Panc1 (cell line): ENCODE measurements around the gene IBA57. TPM values are rescaled to one million over a fixed set of nuclear protein-coding genes. Genes with fewer than 3 reads are reported as not detected.

Experiments used
- ATAC-seq: fragments of 200-7000 bp; cut with Tn5 transposase; 2 replicates; pipeline ENCODE4 v1.9.1; 2020; ENCODE audit warnings: mild to moderate bottlenecking, moderate library complexity
- BruUV-seq: library from RNA; stranded (reverse); fragments of 400-500 nt; replicated peaks from 2 replicates; lab custom pipeline; 2021; lab: Mats Ljungman, UMichigan
- CTCF ChIA-PET: fragments of 300-600 bp; sonication (Branson Sonifier 250); formaldehyde crosslinking; loops from one replicate; lab custom pipeline; 2022; ENCODE audit warnings: antibody characterized with exemption; lab: Charles Lee
- POLR2A ChIA-PET: fragments of 300-600 bp; sonication (Branson Sonifier 250); formaldehyde crosslinking; loops from one replicate; lab custom pipeline; 2022; ENCODE audit warnings: antibody characterized with exemption; lab: Charles Lee
- DNase-seq: peaks from one replicate; pipeline ENCODE4 v3.0.0-alpha.2; 2010; ENCODE audit warnings: low read depth, low spot score
- H3K27ac ChIP-seq: 2 replicates; pipeline ENCODE4 v1.5.1; 2011; ENCODE audit warnings: mild to moderate bottlenecking, low read length, inconsistent platforms
- H3K27me3 ChIP-seq: fragments of 200-500 bp; sonication (Bioruptor generic); 2 replicates; pipeline ENCODE4 v1.6.0; 2014; ENCODE audit warnings: low read length, inconsistent platforms; ENCODE audit not compliant: control insufficient read depth, insufficient read depth
- H3K36me3 ChIP-seq: fragments of 200-500 bp; sonication (Bioruptor generic); 2 replicates; pipeline ENCODE4 v1.5.1; 2014; ENCODE audit warnings: inconsistent platforms, mild to moderate bottlenecking, low read length, moderate library complexity; ENCODE audit not compliant: control insufficient read depth, insufficient read depth
- H3K4me1 ChIP-seq: 2 replicates; pipeline ENCODE4 v1.5.1; 2011; ENCODE audit warnings: inconsistent platforms, mild to moderate bottlenecking, low read length, moderate library complexity; ENCODE audit not compliant: control insufficient read depth, insufficient read depth
- H3K4me3 ChIP-seq, 2 experiments: 2 replicates each; pipeline ENCODE4 v1.5.1; 2011 to 2012; ENCODE audit warnings: low read depth in 2 of 2, low read length in 2 of 2, mild to moderate bottlenecking in 2 of 2, inconsistent platforms in 1 of 2, moderate library complexity in 1 of 2
- H3K9me3 ChIP-seq: fragments of 200-500 bp; sonication (Bioruptor generic); 2 replicates; pipeline ENCODE4 v1.5.1; 2014; ENCODE audit warnings: low read depth, mild to moderate bottlenecking, inconsistent platforms, low read length, moderate library complexity; ENCODE audit not compliant: control insufficient read depth, insufficient read depth
- POLR2AphosphoS5 ChIP-seq: IDR thresholded peaks from 2 replicates; pipeline ENCODE4 v1.6.1; 2012; ENCODE audit warnings: mild to moderate bottlenecking, low read depth, low read length, moderate library complexity
- SIN3A ChIP-seq: IDR thresholded peaks from 2 replicates; pipeline ENCODE4 v1.6.1; 2012; ENCODE audit warnings: low read depth, mild to moderate bottlenecking, low read length, moderate library complexity, borderline replicate concordance; ENCODE audit not compliant: insufficient read depth
- TCF7L2 ChIP-seq: IDR thresholded peaks from 2 replicates; pipeline ENCODE4 v1.6.1; 2011; ENCODE audit warnings: mild to moderate bottlenecking, low read depth, low read length, inconsistent platforms
- in situ Hi-C: cut with HindIII; loops from 2 replicates; pipeline ENCODE4 v1.10.0; 2016; ENCODE audit warnings: low sequenced_read_pairs, low pct_unique_long_range_greater_than_20kb
- intact Hi-C: fragments of 100-400 bp; cut with micrococcal nuclease; formaldehyde crosslinking; loops from one replicate; pipeline ENCODE4 v1.10.0; 2022; ENCODE audit not compliant: unreplicated experiment
- total RNA-seq: library from RNA; stranded (reverse); gene quantifications from one replicate; pipeline ENCODE4 v1.2.1, GENCODE V29; 2021; ENCODE audit not compliant: unreplicated experiment
- TF ChIP-seq, protein P1 (sequence below), 2 experiments: IDR thresholded peaks; 2 replicates each; pipeline ENCODE4 v1.6.1; 2011 to 2012; ENCODE audit warnings: low read depth in 2 of 2, control low read depth in 1 of 2, low read length in 1 of 2, mild to moderate bottlenecking in 1 of 2, moderate library complexity in 1 of 2; ENCODE audit not compliant: insufficient read depth in 1 of 2
- TF ChIP-seq, protein P2 (sequence below): fragments of 450-650 bp; IDR thresholded peaks from 2 replicates; pipeline ENCODE4 v1.5.1; 2017; ENCODE audit warnings: mild to moderate bottlenecking

The IBA57 gene
- total RNA-seq, 1 experiment from 2014 or later: 11.3 TPM

DNA sequence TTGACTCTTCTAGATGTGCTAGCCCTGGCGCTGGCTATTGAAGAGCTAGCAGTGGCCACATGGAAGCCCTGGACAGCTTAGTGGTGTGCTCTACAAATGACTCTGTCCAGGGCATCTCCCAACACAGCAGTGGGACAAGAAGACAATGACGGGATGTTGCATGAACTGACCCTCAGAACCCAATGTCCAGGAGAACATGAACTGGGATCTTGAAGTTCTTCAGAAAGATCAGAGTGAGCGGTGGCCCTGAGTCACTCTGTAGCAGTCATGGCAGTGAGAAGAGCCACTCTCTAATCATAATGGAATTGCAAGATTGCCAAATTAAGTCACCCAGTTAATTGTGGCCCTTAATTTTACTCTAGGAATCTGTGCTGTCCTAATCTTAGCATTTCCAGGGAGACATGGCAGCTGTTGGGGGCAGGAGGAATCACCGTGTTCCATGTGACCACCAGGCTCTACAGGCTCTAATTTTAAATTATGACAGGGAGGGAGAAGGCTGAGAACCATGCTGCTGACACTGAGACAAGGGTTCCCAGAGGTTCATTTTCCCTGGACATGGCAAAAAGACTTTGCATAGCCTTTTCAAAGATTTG, 32.0 kb downstream of the IBA57 start:
- no peak for DNase-seq

DNA sequence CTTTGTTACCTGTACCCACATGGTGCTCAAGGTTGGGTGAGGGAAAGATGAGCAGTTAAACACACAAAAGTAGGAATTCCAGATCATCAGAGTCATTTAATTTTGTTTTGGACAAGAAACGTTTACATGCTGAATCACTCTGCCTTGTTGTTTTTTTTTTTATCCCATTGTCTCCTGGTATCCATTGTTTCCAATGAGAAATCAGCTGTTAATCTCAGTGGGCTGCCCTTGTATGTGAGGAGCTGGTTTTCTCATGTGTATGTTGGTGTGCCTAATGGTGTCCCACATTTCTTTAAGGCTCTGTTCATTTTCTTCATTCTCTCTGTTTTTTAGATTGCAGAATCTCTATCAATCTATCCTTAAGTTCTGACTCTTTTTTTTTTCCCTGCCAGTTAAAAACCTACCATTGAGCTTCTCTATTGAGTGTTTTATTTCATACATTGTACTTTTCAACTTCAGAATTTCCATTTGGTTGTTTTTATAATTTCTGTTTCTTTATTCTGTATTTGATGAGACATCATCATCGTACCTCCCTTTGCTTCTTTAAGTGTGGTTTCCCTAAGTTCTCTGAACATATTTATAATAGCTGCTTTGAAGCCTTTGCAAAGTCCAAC, 33.5 kb downstream of the IBA57 start:
- Histone ChIP-seq H3K27me3 (no peaks in the 10 kb centered on the region), H3K9me3 (peaks cover 11% of the 10 kb centered on the region; the same call in 1 of the 2 replicates), H3K4me3 (no peak overlapping the region), H3K36me3 (no peaks in the 10 kb centered on the region), H3K27ac (no peak overlapping the region), H3K4me1 (no peaks in the 10 kb centered on the region)
- no peak for ATAC-seq
- POLR2A ChIA-PET: interaction anchor here (0.7 kb wide), 1 partner anchor 11 kb away, joined by 3 read pairs; no protein-coding TSS in a partner anchor
- in situ Hi-C loops (no loop called here), intact Hi-C loops (no loop called here)
- no TSS peak for BruUV-seq
- CTCF ChIA-PET: no interaction called here
- no peak for TF ChIP-seq SIN3A
- TF ChIP-seq, protein P1, sequence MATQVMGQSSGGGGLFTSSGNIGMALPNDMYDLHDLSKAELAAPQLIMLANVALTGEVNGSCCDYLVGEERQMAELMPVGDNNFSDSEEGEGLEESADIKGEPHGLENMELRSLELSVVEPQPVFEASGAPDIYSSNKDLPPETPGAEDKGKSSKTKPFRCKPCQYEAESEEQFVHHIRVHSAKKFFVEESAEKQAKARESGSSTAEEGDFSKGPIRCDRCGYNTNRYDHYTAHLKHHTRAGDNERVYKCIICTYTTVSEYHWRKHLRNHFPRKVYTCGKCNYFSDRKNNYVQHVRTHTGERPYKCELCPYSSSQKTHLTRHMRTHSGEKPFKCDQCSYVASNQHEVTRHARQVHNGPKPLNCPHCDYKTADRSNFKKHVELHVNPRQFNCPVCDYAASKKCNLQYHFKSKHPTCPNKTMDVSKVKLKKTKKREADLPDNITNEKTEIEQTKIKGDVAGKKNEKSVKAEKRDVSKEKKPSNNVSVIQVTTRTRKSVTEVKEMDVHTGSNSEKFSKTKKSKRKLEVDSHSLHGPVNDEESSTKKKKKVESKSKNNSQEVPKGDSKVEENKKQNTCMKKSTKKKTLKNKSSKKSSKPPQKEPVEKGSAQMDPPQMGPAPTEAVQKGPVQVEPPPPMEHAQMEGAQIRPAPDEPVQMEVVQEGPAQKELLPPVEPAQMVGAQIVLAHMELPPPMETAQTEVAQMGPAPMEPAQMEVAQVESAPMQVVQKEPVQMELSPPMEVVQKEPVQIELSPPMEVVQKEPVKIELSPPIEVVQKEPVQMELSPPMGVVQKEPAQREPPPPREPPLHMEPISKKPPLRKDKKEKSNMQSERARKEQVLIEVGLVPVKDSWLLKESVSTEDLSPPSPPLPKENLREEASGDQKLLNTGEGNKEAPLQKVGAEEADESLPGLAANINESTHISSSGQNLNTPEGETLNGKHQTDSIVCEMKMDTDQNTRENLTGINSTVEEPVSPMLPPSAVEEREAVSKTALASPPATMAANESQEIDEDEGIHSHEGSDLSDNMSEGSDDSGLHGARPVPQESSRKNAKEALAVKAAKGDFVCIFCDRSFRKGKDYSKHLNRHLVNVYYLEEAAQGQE (IDR thresholded peaks at IDR 0.05; ENCODE audit: insufficient read depth in 1 of 2, low read depth in 2 of 2, low read length in 1 of 2): no peak
- TF ChIP-seq POLR2AphosphoS5: no peak
- no peak for TF ChIP-seq TCF7L2
- TF ChIP-seq, protein P2, sequence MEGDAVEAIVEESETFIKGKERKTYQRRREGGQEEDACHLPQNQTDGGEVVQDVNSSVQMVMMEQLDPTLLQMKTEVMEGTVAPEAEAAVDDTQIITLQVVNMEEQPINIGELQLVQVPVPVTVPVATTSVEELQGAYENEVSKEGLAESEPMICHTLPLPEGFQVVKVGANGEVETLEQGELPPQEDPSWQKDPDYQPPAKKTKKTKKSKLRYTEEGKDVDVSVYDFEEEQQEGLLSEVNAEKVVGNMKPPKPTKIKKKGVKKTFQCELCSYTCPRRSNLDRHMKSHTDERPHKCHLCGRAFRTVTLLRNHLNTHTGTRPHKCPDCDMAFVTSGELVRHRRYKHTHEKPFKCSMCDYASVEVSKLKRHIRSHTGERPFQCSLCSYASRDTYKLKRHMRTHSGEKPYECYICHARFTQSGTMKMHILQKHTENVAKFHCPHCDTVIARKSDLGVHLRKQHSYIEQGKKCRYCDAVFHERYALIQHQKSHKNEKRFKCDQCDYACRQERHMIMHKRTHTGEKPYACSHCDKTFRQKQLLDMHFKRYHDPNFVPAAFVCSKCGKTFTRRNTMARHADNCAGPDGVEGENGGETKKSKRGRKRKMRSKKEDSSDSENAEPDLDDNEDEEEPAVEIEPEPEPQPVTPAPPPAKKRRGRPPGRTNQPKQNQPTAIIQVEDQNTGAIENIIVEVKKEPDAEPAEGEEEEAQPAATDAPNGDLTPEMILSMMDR: no peak
- DNase-seq: no peak

More for the DNA sequence above, 32.0 kb downstream of the IBA57 start:
- Histone ChIP-seq H3K4me3 (no peak overlapping the region), H3K4me1 (no peaks in the 10 kb centered on the region), H3K36me3 (no peaks in the 10 kb centered on the region), H3K27me3 (no peaks in the 10 kb centered on the region), H3K9me3 (peaks cover 11% of the 10 kb centered on the region; the same call in 1 of the 2 replicates), H3K27ac (no peak overlapping the region)
- ChIA-PET POLR2A (no interaction called here), CTCF (no interaction called here)
- in situ Hi-C loops: no loop called here
- no TSS peak for BruUV-seq
- TF ChIP-seq TCF7L2 (no peak), SIN3A (no peak), POLR2AphosphoS5 (no peak)
- TF ChIP-seq, protein P1 (IDR thresholded peaks at IDR 0.05; ENCODE audit: insufficient read depth in 1 of 2, low read depth in 2 of 2, low read length in 1 of 2): no peak
- TF ChIP-seq, protein P2: no peak
- intact Hi-C loops: no loop called here
- ATAC-seq: no peak
